ENCODE results near the gene FXYD4.

- TF ChIP-seq, protein P1, sequence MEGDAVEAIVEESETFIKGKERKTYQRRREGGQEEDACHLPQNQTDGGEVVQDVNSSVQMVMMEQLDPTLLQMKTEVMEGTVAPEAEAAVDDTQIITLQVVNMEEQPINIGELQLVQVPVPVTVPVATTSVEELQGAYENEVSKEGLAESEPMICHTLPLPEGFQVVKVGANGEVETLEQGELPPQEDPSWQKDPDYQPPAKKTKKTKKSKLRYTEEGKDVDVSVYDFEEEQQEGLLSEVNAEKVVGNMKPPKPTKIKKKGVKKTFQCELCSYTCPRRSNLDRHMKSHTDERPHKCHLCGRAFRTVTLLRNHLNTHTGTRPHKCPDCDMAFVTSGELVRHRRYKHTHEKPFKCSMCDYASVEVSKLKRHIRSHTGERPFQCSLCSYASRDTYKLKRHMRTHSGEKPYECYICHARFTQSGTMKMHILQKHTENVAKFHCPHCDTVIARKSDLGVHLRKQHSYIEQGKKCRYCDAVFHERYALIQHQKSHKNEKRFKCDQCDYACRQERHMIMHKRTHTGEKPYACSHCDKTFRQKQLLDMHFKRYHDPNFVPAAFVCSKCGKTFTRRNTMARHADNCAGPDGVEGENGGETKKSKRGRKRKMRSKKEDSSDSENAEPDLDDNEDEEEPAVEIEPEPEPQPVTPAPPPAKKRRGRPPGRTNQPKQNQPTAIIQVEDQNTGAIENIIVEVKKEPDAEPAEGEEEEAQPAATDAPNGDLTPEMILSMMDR (IDR thresholded peaks at IDR 0.05) = no peak
- TF ChIP-seq POLR2AphosphoS5 (IDR thresholded peaks at IDR 0.05) (no peak), POLR2A (IDR thresholded peaks at IDR 0.05) (no peak)
These were observed 22.3 kb downstream of the FXYD4 start for GRCh38 chr10:43393606-43394360.
